ENCODE data around the gene ETNK1. TPM values are rescaled to one million over a fixed set of nuclear protein-coding genes. Genes with fewer than 3 reads are reported as not detected.
"Not testable (repeated sequence)": the region's sequence is repeated elsewhere in the genome, so short reads cannot be mapped to it uniquely, and the experiment has no call there.

ETNK1 gene
- polyA plus RNA-seq, 3 donors: 13.7 to 17.3 (median 16.5) TPM

DNA sequence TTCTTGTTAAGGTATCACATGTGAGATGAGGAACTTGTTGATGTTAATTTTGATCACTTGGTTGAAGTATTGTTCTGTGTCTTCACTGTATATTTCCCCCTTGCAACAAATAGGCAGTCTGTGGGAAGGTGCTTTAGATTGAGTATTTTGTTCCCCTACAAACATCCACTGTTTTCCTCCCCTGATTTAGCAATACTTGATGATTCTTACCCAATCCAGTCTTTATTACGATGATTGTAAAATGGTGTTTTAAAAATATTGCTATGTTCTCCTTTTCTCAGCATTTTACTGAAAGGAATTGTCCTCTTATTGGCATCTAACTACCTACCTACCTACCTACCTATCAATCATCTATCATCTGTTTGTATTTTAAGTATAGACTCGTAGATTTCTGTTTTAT is 66.3 kb downstream of the ETNK1 start:
- peaks cover 15% of the 10 kb centered on the region for H3K79me2 ChIP-seq (ENCODE audit: insufficient read depth, low read length)
- TF ChIP-seq, protein P1, sequence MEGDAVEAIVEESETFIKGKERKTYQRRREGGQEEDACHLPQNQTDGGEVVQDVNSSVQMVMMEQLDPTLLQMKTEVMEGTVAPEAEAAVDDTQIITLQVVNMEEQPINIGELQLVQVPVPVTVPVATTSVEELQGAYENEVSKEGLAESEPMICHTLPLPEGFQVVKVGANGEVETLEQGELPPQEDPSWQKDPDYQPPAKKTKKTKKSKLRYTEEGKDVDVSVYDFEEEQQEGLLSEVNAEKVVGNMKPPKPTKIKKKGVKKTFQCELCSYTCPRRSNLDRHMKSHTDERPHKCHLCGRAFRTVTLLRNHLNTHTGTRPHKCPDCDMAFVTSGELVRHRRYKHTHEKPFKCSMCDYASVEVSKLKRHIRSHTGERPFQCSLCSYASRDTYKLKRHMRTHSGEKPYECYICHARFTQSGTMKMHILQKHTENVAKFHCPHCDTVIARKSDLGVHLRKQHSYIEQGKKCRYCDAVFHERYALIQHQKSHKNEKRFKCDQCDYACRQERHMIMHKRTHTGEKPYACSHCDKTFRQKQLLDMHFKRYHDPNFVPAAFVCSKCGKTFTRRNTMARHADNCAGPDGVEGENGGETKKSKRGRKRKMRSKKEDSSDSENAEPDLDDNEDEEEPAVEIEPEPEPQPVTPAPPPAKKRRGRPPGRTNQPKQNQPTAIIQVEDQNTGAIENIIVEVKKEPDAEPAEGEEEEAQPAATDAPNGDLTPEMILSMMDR (IDR thresholded peaks at IDR 0.05): no peak
- no CpG with 5 or more reads among the region's 2 CpGs for WGBS (ENCODE audit: insufficient coverage)
- no peak overlapping the region for H3K4me3 Mint-ChIP-seq
- H3K36me3 Mint-ChIP-seq: peaks cover 4 to 7% of the 10 kb centered on the region in 2 donors
- peak overlapping the region; percentile 19 to 71 (median 55) for H3K27ac Mint-ChIP-seq
- H3K4me1 Mint-ChIP-seq: peaks cover 44% of the 10 kb centered on the region
- no peak overlapping the region for H3K9ac ChIP-seq (ENCODE audit: insufficient read depth, low read length, poor library complexity, severe bottlenecking)
- no peaks in the 10 kb centered on the region for H3K36me3 ChIP-seq (replicated peaks in 1 of 2; ENCODE audit: control insufficient read depth in 1 of 2, insufficient read depth in 2 of 2, low read length in 2 of 2)
- no peak overlapping the region for H2AFZ ChIP-seq (ENCODE audit: insufficient read depth, low read depth, low read length, poor library complexity, severe bottlenecking)
- peaks cover 2 to 19% (median 10%) of the 10 kb centered on the region in 7 donors for H3K9me3 Mint-ChIP-seq
- H4K20me1 ChIP-seq (ENCODE audit: insufficient read depth, low read length): no peaks in the 10 kb centered on the region
- H3K27me3 Mint-ChIP-seq (ENCODE audit: low read depth in 3 of 3): peaks cover 0 to 2% (median 0%) of the 10 kb centered on the region in 3 donors
- H3K9me3 ChIP-seq (replicated peaks in 1 of 2; ENCODE audit: control insufficient read depth in 1 of 2, insufficient read depth in 1 of 2, low read length in 2 of 2): peaks cover 0 to 17% of the 10 kb centered on the region in 2 donors
- H3K27me3 ChIP-seq (ENCODE audit: control insufficient read depth in 2 of 2, insufficient read depth in 2 of 2, low read length in 2 of 2): no peaks in the 10 kb centered on the region
- intact Hi-C loops (cut with micrococcal nuclease): no loop called here
- H3K27ac ChIP-seq (ENCODE audit: low read depth in 1 of 2, low read length in 2 of 2): peak overlapping the region in 1 of 2 donors; percentile 60
- DNase-seq: peak in 2 of 3 donors; percentile 11 to 17
- no peak overlapping the region for H3K4me3 ChIP-seq (replicated peaks in 1 of 3; ENCODE audit: low read depth in 2 of 3, low read length in 3 of 3)
- no peak overlapping the region for H3K4me2 ChIP-seq (replicated peaks; ENCODE audit: extremely low read depth, low read length, poor library complexity, severe bottlenecking)
- H3K4me1 ChIP-seq (ENCODE audit: control insufficient read depth in 1 of 2, insufficient read depth in 2 of 2, low read length in 2 of 2): peaks cover 36 to 59% of the 10 kb centered on the region in 2 donors

DNA sequence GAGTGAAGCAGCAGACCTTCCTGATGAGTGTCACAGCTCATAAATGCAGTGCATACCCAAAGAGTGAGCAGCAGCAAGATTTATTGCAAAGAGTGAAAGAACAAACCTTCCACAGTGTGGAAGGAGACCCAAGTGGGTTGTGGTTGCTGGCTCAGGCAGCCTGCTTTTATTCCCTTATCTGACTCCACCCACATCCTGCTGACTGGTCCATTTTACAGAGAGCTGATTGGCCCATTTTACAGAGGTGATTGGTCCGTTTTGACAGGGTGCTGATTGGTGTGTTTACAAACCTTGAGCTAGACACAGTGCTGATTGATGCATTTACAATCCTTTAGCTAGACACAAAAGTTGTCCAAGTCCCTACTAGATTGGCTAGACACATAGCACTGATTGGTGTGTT is 67.5 kb downstream of the ETNK1 start:
- Mint-ChIP-seq H3K9me3 (peaks cover 2 to 19% (median 10%) of the 10 kb centered on the region in 7 donors), H3K4me1 (peaks cover 34% of the 10 kb centered on the region), H3K27ac (peak overlapping the region in 5 of 7 donors; percentile 14 to 73 (median 19))
- H3K79me2 ChIP-seq (ENCODE audit: insufficient read depth, low read length): peaks cover 15% of the 10 kb centered on the region
- H3K4me3 Mint-ChIP-seq; H3K36me3 ChIP-seq (replicated peaks in 1 of 2; ENCODE audit: control insufficient read depth in 1 of 2, insufficient read depth in 2 of 2, low read length in 2 of 2); H4K20me1 ChIP-seq (ENCODE audit: insufficient read depth, low read length); H3K27me3 Mint-ChIP-seq (ENCODE audit: low read depth in 3 of 3); H2AFZ ChIP-seq (ENCODE audit: insufficient read depth, low read depth, low read length, poor library complexity, severe bottlenecking); H3K27ac ChIP-seq (ENCODE audit: low read depth in 1 of 2, low read length in 2 of 2); intact Hi-C loops (cut with micrococcal nuclease); DNase-seq; H3K36me3 Mint-ChIP-seq; H3K4me2 ChIP-seq (replicated peaks; ENCODE audit: extremely low read depth, low read length, poor library complexity, severe bottlenecking); H3K27me3 ChIP-seq (ENCODE audit: control insufficient read depth in 2 of 2, insufficient read depth in 2 of 2, low read length in 2 of 2); H3K9ac ChIP-seq (ENCODE audit: insufficient read depth, low read length, poor library complexity, severe bottlenecking); H3K4me3 ChIP-seq (replicated peaks in 1 of 3; ENCODE audit: low read depth in 2 of 3, low read length in 3 of 3): not testable (repeated sequence)
- WGBS (ENCODE audit: insufficient coverage): no CpG with 5 or more reads among the region's 1 CpG
- peaks cover 0 to 17% of the 10 kb centered on the region in 2 donors for H3K9me3 ChIP-seq (replicated peaks in 1 of 2; ENCODE audit: control insufficient read depth in 1 of 2, insufficient read depth in 1 of 2, low read length in 2 of 2)
- peaks cover 28 to 48% of the 10 kb centered on the region in 2 donors for H3K4me1 ChIP-seq (ENCODE audit: control insufficient read depth in 1 of 2, insufficient read depth in 2 of 2, low read length in 2 of 2)

All from CD14-positive monocyte (primary cell).